SK-N-SH treated with all-trans-retinoic acid at 6 μM for 48 hours (cell line): ENCODE measurements around the gene TLE4.

ENCODE experiments used
- ATAC-seq: fragments of 200-7000 bp; cut with Tn5 transposase; 3 replicates; pipeline ENCODE4 v1.9.1; 2020; ENCODE audit warnings: mild to moderate bottlenecking, moderate library complexity
- ARNTL ChIP-seq: fragments of 450-650 bp; formaldehyde crosslinking; IDR thresholded peaks from 2 replicates; pipeline ENCODE4 v1.5.0; 2020; ENCODE audit warnings: low read depth, mild to moderate bottlenecking, moderate library complexity, borderline replicate concordance
- BACH2 ChIP-seq: fragments of 250-450 bp; sonication (Bioruptor Pico); IDR thresholded peaks from 2 replicates; pipeline ENCODE4 v1.9.0; 2021; ENCODE audit warnings: mild to moderate bottlenecking, borderline replicate concordance
- CSDC2 ChIP-seq: fragments of 250-450 bp; sonication (Bioruptor Pico); IDR thresholded peaks from 2 replicates; pipeline ENCODE4 v1.5.0; 2020; ENCODE audit warnings: mild to moderate bottlenecking, moderate library complexity
- GLIS3 ChIP-seq: fragments of 250-450 bp; sonication (Bioruptor Pico); IDR thresholded peaks from 2 replicates; pipeline ENCODE4 v1.5.0; 2020; ENCODE audit warnings: mild to moderate bottlenecking, moderate library complexity
- ISL1 ChIP-seq: fragments of 250-450 bp; sonication (Bioruptor Pico); IDR thresholded peaks from 2 replicates; pipeline ENCODE4 v2.1.2; 2022; ENCODE audit warnings: mild to moderate bottlenecking, moderate library complexity
- PPARA ChIP-seq: fragments of 250-450 bp; sonication (Bioruptor Pico); IDR thresholded peaks from 2 replicates; pipeline ENCODE4 v1.5.0; 2020; ENCODE audit warnings: mild to moderate bottlenecking, borderline replicate concordance
- SNAI2 ChIP-seq: fragments of 250-450 bp; sonication (Bioruptor Pico); IDR thresholded peaks from 2 replicates; pipeline ENCODE4 v1.5.0; 2020; ENCODE audit warnings: mild to moderate bottlenecking, moderate library complexity
- TCF4 ChIP-seq: fragments of 250-450 bp; sonication (Bioruptor Pico); IDR thresholded peaks from 2 replicates; pipeline ENCODE4 v1.8.0; 2021; ENCODE audit warnings: mild to moderate bottlenecking, moderate library complexity, borderline replicate concordance
- ZC3H10 ChIP-seq: fragments of 250-450 bp; sonication (Bioruptor Pico); IDR thresholded peaks from 2 replicates; pipeline ENCODE4 v1.5.1; 2021; ENCODE audit warnings: mild to moderate bottlenecking, moderate library complexity
- ZFP3 ChIP-seq: fragments of 250-450 bp; sonication (Bioruptor Pico); IDR thresholded peaks from 2 replicates; pipeline ENCODE4 v1.5.0; 2020; ENCODE audit warnings: mild to moderate bottlenecking, moderate library complexity
- ZFP30 ChIP-seq: fragments of 450-650 bp; formaldehyde crosslinking; IDR thresholded peaks from 2 replicates; pipeline ENCODE4 v1.5.0; 2022; ENCODE audit warnings: mild to moderate bottlenecking, moderate library complexity
- ZNF565 ChIP-seq: fragments of 450-650 bp; formaldehyde crosslinking; conservative IDR thresholded peaks from 2 replicates; pipeline ENCODE4 v1.5.0; 2020; ENCODE audit warnings: low read depth, mild to moderate bottlenecking, moderate library complexity
- ZNF8 ChIP-seq: fragments of 450-650 bp; formaldehyde crosslinking; IDR thresholded peaks from 2 replicates; pipeline ENCODE4 v1.5.0; 2020; ENCODE audit warnings: mild to moderate bottlenecking, moderate library complexity
- TF ChIP-seq, protein P1 (sequence below): fragments of 250-450 bp; sonication (Bioruptor Pico); IDR thresholded peaks from 2 replicates; pipeline ENCODE4 v1.5.0; 2020; ENCODE audit warnings: mild to moderate bottlenecking, moderate library complexity
- TF ChIP-seq, protein P2 (sequence below): fragments of 250-450 bp; sonication (Bioruptor Pico); IDR thresholded peaks from 2 replicates; pipeline ENCODE4 v1.8.0; 2020; ENCODE audit warnings: mild to moderate bottlenecking, moderate library complexity, borderline replicate concordance
- TF ChIP-seq, protein P3 (sequence below): fragments of 250-450 bp; sonication (Bioruptor Pico); IDR thresholded peaks from 2 replicates; pipeline ENCODE4 v1.5.1; 2020; ENCODE audit warnings: low read depth, mild to moderate bottlenecking, moderate library complexity
- TF ChIP-seq, protein P4 (sequence below): fragments of 250-450 bp; sonication (Bioruptor Pico); IDR thresholded peaks from 2 replicates; pipeline ENCODE4 v1.5.1; 2021; ENCODE audit warnings: mild to moderate bottlenecking, moderate library complexity
- TF ChIP-seq, protein P5 (sequence below): fragments of 250-450 bp; sonication (Bioruptor Pico); IDR thresholded peaks from 2 replicates; pipeline ENCODE4 v1.8.0; 2021; ENCODE audit warnings: low read depth, mild to moderate bottlenecking, moderate library complexity, borderline replicate concordance

The TLE4 gene

DNA sequence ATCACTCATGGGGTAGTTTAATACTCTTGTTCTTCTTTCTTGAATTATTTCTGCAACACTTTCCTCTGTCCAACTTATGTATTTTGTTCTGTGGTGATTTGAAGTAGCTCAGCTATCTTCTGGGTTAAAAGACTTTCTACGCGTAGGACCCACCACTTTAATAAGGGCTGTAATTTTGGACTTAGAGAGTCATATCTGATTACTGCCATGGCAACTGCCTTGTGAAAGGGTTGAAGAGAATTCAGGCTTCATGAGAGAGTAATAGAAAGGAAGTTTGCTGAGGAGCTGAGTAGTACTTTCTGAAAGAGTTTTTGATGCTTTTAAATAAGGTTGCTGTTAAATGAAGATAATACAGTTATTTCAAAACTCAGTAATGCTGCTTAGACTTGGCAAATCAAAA is 89.5 kb downstream of the TLE4 start:
- peak; percentile 50; the same call in 1 of the 2 replicates for TF ChIP-seq ZFP30 (CRISPR knock-in tag)
- TF ChIP-seq TCF4 (CRISPR knock-in tag): no peak
- peak; percentile 8; the same call in 1 of the 3 replicates for ATAC-seq

DNA sequence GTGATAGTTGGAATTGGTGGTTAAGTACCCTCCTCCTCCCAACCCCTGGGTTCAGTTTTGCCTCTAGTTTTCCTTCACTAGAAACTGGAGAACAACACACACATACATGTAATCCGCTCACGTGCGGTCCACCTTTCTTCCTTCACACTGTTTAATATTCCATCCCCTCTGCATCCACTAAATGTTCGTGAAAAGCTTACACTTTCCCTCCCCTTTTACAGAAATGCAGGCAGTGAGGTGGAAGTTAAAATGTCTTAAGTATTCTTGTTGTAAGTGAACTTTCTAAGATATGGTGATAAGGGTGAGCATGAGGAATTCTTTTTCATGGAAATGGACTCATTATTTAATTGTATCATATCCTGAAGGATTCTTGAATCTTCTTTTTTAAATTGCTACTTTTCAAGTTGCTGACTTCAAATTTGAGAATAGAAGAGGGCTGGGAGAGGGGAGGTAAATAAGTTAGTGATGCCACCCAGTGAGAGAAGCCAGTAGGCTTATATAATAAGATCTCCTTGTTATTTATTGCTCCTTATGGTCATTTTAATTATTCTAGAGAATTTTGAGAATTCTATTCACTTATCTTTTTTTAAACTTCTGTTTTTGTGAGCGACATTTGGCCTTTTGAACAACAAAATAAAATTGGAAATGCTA is 90.2 kb downstream of the TLE4 start:
- TF ChIP-seq, protein P1, sequence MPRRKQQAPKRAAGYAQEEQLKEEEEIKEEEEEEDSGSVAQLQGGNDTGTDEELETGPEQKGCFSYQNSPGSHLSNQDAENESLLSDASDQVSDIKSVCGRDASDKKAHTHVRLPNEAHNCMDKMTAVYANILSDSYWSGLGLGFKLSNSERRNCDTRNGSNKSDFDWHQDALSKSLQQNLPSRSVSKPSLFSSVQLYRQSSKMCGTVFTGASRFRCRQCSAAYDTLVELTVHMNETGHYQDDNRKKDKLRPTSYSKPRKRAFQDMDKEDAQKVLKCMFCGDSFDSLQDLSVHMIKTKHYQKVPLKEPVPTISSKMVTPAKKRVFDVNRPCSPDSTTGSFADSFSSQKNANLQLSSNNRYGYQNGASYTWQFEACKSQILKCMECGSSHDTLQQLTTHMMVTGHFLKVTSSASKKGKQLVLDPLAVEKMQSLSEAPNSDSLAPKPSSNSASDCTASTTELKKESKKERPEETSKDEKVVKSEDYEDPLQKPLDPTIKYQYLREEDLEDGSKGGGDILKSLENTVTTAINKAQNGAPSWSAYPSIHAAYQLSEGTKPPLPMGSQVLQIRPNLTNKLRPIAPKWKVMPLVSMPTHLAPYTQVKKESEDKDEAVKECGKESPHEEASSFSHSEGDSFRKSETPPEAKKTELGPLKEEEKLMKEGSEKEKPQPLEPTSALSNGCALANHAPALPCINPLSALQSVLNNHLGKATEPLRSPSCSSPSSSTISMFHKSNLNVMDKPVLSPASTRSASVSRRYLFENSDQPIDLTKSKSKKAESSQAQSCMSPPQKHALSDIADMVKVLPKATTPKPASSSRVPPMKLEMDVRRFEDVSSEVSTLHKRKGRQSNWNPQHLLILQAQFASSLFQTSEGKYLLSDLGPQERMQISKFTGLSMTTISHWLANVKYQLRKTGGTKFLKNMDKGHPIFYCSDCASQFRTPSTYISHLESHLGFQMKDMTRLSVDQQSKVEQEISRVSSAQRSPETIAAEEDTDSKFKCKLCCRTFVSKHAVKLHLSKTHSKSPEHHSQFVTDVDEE (CRISPR knock-in tag): no peak
- TF ChIP-seq ISL1 (CRISPR knock-in tag): peak; percentile 53; the same call in 1 of the 2 replicates
- no peak for TF ChIP-seq ZNF565 (CRISPR knock-in tag)
- TF ChIP-seq, protein P2, sequence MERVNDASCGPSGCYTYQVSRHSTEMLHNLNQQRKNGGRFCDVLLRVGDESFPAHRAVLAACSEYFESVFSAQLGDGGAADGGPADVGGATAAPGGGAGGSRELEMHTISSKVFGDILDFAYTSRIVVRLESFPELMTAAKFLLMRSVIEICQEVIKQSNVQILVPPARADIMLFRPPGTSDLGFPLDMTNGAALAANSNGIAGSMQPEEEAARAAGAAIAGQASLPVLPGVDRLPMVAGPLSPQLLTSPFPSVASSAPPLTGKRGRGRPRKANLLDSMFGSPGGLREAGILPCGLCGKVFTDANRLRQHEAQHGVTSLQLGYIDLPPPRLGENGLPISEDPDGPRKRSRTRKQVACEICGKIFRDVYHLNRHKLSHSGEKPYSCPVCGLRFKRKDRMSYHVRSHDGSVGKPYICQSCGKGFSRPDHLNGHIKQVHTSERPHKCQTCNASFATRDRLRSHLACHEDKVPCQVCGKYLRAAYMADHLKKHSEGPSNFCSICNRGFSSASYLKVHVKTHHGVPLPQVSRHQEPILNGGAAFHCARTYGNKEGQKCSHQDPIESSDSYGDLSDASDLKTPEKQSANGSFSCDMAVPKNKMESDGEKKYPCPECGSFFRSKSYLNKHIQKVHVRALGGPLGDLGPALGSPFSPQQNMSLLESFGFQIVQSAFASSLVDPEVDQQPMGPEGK (CRISPR knock-in tag): no peak
- TF ChIP-seq TCF4 (CRISPR knock-in tag): no peak
- peak; percentile 64 for ATAC-seq

DNA sequence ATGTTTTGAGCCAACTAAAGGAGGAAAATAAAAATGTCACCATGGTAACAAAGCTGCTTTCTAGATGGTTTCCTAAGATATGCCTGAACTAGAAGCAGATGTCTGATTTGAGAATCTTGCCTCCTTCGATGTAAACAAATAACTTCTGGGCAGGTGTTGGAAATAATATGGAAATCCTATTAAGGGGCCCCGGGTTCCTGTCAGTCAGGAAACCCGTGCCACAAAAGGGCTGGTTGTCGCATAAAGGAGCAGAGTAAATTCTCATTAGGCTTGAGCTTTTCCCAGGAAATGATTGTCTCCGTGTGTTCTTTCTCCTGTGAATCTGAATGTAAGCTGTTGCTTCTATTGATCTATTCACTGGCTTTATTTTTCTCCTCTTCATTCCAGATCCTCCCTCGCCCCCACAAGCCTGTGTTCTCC is 90.8 kb downstream of the TLE4 start:
- ATAC-seq: peak; percentile 60
- TF ChIP-seq, protein P3, sequence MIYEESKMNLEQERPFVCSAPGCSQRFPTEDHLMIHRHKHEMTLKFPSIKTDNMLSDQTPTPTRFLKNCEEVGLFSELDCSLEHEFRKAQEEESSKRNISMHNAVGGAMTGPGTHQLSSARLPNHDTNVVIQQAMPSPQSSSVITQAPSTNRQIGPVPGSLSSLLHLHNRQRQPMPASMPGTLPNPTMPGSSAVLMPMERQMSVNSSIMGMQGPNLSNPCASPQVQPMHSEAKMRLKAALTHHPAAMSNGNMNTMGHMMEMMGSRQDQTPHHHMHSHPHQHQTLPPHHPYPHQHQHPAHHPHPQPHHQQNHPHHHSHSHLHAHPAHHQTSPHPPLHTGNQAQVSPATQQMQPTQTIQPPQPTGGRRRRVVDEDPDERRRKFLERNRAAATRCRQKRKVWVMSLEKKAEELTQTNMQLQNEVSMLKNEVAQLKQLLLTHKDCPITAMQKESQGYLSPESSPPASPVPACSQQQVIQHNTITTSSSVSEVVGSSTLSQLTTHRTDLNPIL (CRISPR knock-in tag): no peak
- peak; percentile 75 for TF ChIP-seq TCF4 (CRISPR knock-in tag)
- TF ChIP-seq, all 23 proteins: peak for 1

DNA sequence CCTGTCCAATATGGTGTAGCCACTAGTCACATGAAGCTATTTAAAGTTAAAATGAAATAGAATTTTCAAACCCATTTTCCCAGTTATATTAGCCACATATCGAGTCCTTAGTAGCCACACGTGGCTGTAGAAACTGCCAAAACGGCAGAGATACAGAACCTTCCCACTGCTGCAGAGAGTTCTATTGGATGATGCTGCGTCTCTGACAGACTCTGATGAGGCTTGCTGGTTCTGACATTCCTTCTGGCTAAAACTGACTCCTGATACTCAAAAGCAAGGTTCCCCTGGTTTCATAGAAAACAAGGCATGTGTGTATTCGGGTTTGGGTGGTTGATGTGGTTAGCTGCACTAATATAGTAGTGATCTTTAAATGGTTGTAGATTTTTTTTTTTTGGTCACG is 91.5 kb downstream of the TLE4 start:
- ATAC-seq: peak; percentile 34
- TF ChIP-seq ZNF8: no peak
- no peak for TF ChIP-seq SNAI2
- no peak for TF ChIP-seq ZFP3
- no peak for TF ChIP-seq BACH2
- TF ChIP-seq GLIS3 (CRISPR knock-in tag): no peak
- TF ChIP-seq, protein P3 (CRISPR knock-in tag): no peak
- TF ChIP-seq, protein P4, sequence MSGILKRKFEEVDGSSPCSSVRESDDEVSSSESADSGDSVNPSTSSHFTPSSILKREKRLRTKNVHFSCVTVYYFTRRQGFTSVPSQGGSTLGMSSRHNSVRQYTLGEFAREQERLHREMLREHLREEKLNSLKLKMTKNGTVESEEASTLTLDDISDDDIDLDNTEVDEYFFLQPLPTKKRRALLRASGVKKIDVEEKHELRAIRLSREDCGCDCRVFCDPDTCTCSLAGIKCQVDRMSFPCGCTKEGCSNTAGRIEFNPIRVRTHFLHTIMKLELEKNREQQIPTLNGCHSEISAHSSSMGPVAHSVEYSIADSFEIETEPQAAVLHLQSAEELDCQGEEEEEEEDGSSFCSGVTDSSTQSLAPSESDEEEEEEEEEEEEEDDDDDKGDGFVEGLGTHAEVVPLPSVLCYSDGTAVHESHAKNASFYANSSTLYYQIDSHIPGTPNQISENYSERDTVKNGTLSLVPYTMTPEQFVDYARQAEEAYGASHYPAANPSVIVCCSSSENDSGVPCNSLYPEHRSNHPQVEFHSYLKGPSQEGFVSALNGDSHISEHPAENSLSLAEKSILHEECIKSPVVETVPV (CRISPR knock-in tag): no peak
- no peak for TF ChIP-seq ARNTL
- no peak for TF ChIP-seq ZC3H10 (CRISPR knock-in tag)
- no peak for TF ChIP-seq CSDC2 (CRISPR knock-in tag)
- TF ChIP-seq, protein P1 (CRISPR knock-in tag): no peak
- no peak for TF ChIP-seq ZFP30 (CRISPR knock-in tag)
- no peak for TF ChIP-seq PPARA (CRISPR knock-in tag)
- TF ChIP-seq, protein P5, sequence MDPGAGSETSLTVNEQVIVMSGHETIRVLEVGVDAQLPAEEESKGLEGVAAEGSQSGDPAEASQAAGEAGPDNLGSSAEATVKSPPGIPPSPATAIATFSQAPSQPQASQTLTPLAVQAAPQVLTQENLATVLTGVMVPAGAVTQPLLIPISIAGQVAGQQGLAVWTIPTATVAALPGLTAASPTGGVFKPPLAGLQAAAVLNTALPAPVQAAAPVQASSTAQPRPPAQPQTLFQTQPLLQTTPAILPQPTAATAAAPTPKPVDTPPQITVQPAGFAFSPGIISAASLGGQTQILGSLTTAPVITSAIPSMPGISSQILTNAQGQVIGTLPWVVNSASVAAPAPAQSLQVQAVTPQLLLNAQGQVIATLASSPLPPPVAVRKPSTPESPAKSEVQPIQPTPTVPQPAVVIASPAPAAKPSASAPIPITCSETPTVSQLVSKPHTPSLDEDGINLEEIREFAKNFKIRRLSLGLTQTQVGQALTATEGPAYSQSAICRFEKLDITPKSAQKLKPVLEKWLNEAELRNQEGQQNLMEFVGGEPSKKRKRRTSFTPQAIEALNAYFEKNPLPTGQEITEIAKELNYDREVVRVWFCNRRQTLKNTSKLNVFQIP (CRISPR knock-in tag): no peak
